GM18861 (cell line): ENCODE results near the gene CALML3.

Source experiments
- ATAC-seq: cut with Tn5 transposase; IDR thresholded peaks from one replicate; pipeline ENCODE4 v1.9.1; 2021; ENCODE audit not compliant: unreplicated experiment

The CALML3 gene

DNA sequence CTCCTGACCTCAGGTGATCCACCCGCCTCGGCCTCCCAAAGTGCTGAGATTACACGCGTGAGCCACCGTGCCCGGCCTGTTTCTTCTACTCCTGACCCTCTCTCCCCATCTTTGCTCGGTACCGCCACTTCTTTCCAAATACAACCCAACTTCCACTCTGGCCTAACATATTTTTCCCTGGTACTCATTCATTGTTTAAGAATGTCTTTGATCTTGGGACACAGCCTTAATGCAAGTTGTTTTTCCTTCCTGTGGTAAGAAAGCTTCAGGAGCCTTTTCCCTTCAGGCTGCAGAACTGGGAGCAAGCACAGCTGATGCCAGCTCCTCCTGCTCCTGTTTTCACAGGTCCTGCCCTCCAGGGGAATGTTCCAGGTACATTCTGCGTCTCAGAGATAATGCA, 13.7 kb downstream of the CALML3 start:
- no peak for ATAC-seq

DNA sequence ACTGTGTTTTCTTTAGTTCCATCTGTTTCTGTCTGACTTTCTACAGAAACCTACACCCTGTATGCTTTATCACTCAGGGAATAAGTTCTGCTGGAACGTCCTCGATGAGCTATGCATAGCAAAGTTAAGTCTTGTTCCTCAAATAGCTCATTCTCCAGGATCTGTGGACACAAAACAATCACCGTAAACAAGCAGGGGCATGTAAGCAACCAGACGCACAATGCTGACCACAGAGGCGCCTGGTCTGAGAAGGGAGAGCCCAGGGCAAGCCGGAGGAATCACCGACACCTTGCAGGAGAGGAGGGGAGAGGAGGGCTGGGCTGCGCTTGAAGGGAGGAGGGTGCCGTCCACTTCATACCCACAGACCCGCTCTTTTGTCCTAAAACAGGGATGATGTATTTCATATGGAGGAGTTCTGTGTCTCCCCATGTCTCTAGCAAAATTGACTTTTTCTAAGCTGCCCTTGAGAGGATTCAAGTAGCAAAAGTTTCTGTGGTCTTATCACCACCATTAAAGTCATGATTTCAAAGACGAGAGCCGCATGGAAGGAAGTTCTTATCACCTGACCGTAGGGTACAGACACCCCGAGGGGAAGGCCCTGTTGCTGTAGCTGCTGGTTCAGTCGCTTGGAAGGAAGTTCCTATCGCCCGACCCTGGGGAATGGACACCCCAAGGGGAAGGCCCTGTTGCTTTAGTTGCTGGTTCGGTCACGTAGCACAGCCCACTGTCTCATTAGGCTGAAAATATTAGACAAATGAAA, 14.3 kb downstream of the CALML3 start:
- no peak for ATAC-seq

DNA sequence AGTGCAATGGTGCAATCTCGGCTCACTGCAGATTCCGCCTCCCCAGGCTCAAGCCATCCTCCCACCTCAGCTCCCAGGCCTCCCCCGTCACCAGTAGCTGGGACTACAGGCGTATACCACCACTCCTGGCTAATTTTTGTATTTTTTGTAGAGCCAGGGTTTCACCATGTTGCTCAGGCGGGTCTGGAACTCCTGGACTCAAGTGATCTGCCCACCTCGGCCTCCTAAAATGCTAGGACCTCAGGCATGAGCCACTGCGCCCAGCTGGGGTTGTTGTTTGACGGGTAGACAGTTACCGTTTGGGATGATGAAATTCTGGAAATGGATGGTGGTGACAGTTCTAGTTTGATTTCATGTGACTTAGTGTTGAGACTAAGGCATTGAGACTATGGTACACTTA, 15.3 kb downstream of the CALML3 start:
- ATAC-seq, result no peak

DNA sequence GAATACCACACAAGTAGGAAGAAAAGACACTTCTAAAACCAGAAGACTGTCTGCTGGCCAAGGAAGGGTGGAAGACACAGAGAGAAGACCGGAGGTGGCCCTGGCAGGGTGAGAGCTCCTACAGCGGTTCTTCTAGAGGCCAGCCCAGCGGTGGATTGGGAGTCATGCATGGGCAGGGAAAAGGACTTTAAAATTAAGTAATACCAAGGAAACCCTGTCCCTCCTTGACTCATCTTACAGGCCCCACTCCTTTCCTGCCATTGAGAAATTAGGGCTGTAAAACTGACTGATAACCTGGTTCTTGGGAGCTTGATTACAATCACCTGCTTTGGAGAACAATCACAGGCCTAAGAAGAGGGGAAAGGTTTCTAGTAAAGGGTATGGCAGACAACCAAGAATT, 16.1 kb downstream of the CALML3 start:
- ATAC-seq, result no peak

DNA sequence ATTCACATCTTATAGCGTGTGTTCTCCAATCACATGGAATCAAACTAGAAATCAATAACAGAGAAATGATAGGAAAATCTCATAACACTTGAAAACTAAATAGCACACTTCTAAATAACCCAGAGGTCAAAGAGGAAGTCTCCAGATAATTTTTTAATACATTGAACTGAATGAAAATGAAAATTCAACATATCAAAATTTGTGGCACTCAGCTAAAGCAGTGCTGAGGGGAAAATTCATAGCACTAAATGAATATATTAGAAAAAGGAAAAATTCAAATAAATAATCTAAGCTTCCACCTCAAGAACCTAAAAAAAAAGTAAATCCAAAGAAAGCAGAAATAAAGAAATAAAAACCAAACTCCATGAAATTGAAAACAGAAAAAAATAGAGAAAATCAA, 17.3 kb downstream of the CALML3 start:
- ATAC-seq, result no peak

DNA sequence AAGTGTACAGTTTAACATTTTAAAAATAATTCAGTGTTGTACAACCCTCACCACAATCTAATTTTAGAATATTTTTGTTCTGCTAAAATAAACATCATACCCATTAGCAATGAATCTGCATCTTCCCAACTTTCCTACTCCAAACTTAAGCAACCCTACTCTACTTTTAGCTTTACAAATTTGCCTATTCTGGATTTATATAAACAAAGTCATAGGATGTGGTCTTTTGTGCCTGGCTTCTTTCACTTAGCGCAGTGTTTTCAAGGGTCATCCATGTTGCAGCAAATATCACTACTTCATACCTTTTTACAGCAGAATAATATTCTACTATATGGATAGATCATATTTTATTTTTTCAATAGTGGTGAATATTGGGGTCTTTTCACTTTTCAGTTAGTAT, 18.9 kb downstream of the CALML3 start:
- no peak for ATAC-seq

DNA sequence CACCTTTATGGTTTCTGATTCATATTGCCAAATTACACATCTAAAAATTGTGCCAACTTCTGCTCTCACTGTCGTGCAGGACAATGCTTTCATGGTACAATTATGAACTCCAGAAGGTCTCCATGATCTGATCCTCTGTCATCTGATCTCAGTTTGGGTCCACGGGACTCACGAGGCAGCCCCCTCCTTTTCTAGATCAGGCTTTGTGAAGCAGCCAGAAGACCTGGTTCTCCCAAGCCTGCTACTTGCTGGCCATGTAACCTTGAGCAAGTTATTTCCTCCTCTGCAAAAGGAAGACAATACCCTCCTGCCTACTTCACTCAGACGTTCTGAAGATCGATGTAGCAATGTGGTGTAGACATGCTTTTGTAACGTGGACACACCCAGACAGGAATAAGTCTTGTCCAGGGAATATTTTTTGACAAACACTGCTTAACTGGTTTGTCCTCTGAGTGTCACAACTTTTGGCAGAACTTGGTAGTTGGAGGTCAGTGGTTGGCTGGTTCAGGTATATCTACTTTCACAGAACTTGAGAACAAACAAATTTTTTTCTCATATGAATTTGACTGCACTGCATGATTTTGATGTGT, 19.6 kb downstream of the CALML3 start:
- no peak for ATAC-seq

DNA sequence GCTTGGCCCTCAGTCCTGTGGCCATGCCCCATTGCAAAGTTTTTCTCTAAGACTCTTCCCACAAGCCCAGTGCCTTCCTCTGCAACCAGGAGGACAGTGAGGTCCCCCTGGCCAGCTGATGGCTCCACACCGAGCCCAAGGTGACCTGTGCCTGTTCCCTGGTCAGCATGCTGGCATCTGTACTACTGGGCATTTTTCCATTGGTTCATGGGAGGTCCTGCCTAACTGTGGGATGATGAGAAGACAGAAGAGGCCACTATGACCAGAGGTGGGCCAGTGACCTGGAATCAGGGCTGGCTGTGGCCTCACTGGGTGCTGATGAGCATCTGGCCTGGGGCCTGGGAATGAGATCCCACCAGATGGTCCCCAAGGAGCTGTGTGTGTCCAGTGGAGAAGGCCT, 20.2 kb downstream of the CALML3 start:
- no peak for ATAC-seq

DNA sequence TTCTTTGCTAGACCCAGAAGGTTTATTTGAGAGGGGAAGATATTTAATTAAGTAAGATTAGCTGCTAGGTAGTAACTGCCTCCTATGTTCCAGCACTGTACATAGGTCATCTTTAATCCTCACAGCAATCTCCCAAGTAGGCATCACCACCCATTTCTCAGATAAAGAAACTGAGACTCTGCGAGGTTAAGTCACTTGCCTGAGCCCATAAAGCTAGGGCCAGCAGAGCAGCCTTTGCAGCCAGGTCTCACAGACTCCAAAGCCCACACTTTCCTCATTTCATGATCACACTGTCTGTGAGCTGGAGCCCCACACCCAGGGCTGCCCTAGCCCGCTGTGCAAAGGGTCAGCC, 20.6 kb downstream of the CALML3 start:
- no peak for ATAC-seq

DNA sequence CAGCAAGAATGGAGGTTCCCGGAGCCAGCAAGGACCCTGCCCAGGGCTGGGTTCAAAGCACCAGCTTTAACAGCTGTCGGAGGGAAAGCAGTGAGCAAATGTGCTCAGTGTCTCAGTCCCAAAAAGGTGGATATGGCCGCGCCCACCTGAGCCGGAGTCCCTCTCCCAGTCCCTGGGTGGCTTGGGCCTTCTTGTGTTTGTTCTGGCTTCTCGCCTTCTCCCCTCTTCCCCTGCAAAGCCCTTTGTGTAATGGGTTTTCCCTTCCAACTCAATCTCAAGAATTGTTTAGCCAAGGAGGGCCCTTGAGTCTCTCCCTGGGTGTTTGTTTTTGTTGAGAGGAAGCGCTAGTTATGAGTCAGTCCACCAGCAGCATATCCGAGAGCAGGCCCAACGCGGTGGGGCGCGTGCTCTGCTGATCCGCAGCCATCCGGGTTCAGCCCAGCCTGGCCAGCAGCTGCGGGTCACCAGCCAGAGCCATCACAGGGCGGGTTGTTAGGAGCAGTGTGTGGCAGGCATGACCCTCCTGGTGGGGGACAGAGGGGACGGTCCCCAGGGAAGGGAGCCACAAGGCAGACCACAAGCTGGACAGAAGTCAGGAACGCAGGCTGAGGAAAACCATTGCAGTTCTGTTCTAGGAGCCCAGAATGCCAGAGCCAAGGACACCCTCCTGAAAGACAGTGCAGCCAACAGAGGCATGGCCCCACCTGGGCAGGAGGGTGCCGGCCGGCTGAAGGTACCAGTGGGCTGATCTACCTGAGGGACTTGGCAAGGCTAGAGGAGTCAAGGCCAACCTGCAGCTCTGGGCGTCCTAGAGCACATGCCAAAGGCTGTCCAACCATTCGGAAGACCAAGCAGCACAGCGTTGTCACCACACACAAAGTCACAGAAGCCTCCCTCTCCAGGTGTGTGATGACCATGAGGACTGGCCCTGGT, 21.3 kb downstream of the CALML3 start:
- no peak for ATAC-seq

DNA sequence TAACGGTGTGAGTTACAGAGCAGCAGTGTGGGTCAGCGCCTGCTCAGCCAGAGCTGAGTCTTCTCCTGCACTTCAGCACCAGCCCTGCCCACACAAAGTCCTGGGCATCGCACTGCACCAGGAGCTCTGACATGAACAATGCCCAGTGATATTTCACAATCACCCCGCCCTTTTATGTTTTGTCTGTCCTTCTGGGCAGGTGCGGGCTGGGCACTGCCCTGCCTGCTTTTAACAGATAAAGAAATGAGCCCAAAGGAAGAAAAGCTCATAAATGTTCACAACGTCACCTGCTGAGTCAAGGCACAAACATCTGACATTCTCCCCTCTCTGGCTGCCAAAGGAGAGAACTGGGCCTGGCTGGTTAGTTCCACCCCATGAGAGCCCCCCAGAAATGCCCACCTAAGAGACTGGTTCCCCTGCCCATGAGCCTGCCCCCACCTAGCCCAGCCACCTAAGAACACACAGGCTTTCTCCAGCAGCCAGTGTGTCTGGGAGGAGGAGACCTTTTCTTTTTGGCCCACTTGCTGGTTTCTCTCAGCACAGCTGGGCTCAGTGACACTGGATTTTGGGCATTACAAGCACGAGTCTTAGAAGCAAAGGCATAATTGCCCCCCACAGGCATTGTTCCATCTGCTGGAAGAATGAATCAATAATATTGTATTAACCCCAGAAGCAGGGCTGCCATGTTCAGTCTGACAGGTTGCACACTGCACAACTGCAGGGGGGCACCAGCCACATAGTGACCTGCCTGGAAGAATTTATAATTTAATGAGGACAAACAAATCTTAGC, 22.3 kb downstream of the CALML3 start:
- no peak for ATAC-seq

DNA sequence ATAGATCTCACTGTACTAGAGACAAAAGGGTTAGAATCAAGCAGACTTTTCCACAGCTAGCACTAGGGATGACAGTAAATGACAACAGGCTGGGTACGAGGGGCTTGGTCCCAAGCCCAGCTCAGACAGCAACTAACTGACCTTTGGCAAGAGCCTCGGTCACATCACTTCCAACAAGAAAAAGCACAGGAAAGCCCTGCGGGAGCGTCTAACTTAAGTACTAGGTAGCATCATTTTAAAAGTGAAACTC, 22.8 kb downstream of the CALML3 start:
- ATAC-seq, result no peak

DNA sequence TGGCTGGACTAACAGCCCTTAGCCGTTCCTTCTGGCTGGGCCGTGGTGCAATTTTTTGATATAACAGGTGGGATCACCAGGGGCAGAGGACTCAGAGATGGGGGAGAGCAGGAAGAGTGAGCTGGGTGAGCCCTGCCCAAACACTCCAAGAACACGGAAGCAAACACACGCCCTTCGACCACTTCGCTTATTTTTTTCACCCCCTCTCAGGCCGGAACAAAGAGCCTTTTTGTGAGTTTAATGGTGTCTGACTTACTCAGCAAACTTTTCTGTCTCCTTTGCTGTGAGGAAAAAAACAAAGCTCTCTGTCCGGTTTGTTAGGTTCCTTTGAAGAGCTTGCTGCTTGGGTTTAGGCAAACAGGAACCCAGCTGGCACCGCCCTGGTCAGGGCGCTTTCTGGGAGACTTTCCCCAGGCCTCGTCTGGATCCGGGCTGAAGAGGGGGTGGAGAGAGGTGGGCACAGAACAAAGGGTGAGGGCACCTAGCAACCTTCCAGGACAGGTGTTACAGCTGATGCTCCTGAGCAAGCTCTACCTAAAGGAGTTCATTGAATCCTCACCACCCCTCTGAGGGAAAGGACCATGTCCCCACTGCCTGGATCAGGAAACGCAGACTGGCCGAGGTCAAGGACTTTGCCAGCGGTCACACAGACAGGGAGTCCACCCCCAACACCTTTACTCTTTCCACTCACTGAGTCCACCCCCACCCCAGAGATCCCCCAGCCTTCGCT, 23.3 kb downstream of the CALML3 start:
- no peak for ATAC-seq

DNA sequence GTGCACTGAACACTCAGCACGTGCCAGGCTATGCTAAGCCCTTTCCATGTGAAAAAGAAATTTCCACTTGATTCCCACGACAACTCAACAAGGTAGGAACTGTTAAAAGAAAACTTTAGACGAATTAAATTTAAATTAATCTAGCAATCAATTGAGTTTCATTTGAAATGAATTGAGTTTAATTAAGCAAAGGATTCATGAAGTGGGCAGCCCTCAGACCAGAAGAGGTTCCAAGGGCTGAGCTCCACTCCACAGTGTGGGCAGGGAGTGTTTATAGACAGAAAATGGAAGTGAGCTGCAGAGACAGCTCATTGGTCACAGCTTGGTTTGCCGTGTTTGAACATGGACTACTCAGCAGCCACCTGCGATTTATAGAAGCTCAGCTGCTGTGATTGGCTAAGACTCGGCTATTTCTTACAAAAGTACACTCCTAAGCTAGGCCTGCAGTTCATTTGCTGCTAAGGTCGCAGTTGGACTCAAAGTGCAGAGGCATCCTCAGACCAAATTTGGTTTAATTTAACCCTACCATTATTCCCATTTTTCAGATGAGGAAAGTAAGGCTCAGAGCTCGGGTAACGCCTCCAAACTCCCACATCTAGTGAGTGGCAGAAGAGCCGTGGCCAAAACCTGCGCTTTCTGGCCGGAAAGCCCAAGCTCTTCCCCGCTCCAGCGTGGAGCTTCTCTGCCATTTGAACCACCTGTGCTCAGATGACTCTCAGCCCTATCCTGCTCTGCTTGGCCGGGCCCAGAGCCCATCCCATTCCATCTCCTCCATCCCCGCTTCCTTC, 24.9 kb downstream of the CALML3 start:
- ATAC-seq, result no peak

DNA sequence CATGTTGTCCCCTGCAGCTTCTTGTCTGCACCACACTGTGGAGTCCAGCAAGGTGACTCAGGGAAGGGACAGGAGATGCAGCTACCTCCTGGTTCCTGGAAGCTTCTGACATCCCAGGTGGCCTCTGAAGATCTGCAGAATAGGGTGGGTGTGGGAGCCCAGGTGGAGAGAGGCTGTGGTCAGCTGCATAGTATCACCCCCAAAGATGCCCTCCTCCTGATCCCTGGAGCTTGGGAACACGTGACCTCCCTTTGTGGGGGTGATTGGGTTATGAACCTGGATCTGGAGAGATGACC, 25.4 kb downstream of the CALML3 start:
- no peak for ATAC-seq

DNA sequence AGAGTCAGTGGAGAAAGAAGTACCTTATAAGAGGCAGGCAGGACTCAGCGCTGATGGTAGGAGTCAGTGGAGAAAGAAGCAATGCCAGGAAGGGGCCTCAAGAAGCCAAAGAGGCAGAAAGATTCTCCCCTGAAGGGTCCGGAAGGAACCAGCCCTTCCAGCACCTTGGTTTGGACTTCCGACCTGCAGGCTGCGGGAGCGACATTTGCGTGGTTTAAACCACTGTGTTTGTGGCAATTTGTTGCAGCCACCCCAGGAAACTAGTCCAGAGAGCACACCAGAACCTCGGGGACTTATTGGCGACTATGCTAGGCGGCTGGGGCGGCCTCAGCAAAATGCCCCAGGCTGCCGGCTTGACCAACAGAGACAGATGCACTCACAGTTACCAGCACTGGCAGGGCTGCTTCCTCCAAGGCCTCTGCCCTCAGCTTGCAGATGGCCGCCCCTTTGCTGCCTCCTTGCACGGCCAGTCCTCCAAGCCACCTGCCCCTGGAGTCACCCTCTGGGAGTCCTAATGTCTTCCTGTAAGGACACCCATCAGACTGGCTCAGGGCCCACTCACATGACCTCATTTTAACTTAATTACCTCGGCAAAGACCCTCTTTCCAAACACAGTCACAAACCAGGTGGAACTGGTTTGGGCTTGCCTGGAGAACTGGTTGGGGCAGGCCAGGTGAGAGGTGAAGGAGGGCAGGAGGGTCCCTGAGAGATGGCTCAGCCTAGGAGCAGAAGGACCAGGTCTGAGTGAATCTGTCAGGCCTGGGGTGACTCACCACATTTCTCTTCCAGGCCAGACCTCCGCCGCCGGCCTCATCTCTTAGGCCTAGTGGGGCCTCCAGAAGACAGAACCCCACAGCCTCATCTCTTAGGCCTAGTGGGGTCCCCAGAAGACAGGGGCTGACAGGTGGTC, 26.1 kb downstream of the CALML3 start:
- no peak for ATAC-seq

DNA sequence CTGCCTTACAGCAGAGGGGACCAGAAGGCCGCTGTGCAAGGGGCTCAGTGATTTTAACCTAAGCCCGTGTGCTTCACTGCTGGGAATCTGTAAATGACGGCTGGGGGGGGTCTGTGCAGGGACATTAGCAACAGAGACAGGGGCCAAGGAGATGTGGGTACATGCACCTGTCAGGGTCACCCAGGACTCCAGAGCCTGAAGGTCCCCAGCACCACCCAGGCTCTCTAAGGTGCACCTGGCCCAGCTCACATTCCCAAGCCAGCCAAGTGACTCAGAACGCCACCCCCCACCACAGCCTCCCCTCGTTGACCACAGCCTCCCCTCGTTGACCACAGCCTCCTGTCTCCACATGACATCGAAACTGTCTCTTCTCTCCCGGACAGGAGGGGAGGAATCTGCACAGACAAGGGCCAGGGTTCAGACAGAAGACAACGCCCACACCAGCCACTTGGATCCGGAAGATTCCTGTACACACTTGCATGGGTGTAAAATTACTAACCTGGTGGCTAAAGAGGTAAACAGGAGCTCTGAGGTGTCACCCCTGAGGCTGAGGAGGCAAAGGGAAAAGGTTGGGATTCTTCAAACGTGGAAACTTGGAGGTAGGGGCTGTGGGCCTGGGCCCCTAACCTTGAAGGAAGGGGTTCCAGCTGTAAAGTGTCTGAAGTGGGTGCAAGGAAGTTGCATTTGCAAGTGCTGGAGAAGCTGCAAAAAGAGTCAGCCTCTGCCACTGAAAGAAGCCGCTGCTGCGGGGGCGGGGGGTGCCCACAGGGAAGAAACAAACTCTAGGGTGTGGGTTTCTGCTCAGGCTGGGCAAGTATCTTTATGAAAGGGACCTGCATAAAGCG, 27.0 kb downstream of the CALML3 start:
- no peak for ATAC-seq
